Small intestine (tissue), 7 donors: ENCODE measurements around the gene CTXN2. TPM values are rescaled to one million over a fixed set of nuclear protein-coding genes. Genes with fewer than 3 reads are reported as not detected.
A peak's percentile ranks its signal among the peaks of the same experiment; 100 is the strongest.

Source experiments
- DNase-seq, 2 donors: peaks; one replicate each; pipeline versions ENCODE4 v3.0.0 to v3.0.0-alpha.2; 2013
- FAIRE-seq: peaks from 2 replicates; lab custom pipeline; 2012; peaks lifted over from hg19 to GRCh38; lab: Jason Lieb, UNC
- H3K27ac ChIP-seq, 3 donors: one replicate each; pipeline ENCODE4 v1.5.1; 2013; ENCODE audit warnings: low read length in 2 of 3, mild to moderate bottlenecking in 2 of 3, control low read depth in 1 of 3, inconsistent platforms in 1 of 3, low read depth in 1 of 3, moderate library complexity in 1 of 3
- H3K27me3 ChIP-seq, 3 donors: one replicate each; pipeline ENCODE4 v1.6.1; 2013; ENCODE audit warnings: low read length in 3 of 3, inconsistent platforms in 1 of 3; ENCODE audit not compliant: control insufficient read depth in 3 of 3, insufficient read depth in 3 of 3
- H3K36me3 ChIP-seq, 3 donors: one replicate each; pipeline ENCODE4 v1.6.1; 2013; ENCODE audit warnings: low read length in 3 of 3, inconsistent platforms in 1 of 3, low read depth in 1 of 3, mild to moderate bottlenecking in 1 of 3, moderate library complexity in 1 of 3; ENCODE audit not compliant: control insufficient read depth in 3 of 3, insufficient read depth in 2 of 3
- H3K4me1 ChIP-seq, 3 donors: one replicate each; pipeline ENCODE4 v1.6.1; 2013; ENCODE audit warnings: low read length in 2 of 3, inconsistent platforms in 1 of 3, low read depth in 1 of 3, mild to moderate bottlenecking in 1 of 3, moderate library complexity in 1 of 3; ENCODE audit not compliant: control insufficient read depth in 3 of 3, insufficient read depth in 2 of 3
- H3K4me3 ChIP-seq, 3 donors: one replicate each; pipeline ENCODE4 v1.5.1; 2013; ENCODE audit warnings: low read length in 3 of 3, control low read depth in 1 of 3, inconsistent platforms in 1 of 3, low read depth in 1 of 3, mild to moderate bottlenecking in 1 of 3, moderate library complexity in 1 of 3
- H3K9me3 ChIP-seq, 2 donors: one replicate each; pipeline ENCODE4 v1.6.1; 2013; ENCODE audit warnings: low read depth in 1 of 2, low read length in 1 of 2; ENCODE audit not compliant: control insufficient read depth in 2 of 2, insufficient read depth in 1 of 2
- WGBS, 3 donors: extraction: QIAGEN DNeasy Blood & Tissue Kit; methylation state at CpG; one replicate each; pipeline ENCODE4 v1.1.7; 2013; 5-methylcytosine and 5-hydroxymethylcytosine counted together
- polyA plus RNA-seq, 4 donors: library from polyadenylated mRNA; stranded (reverse) in 3 of 4; unstranded in 1 of 4; fragments of 200-250 nt in 3 of 4; fragments of 120-200 nt in 1 of 4; gene quantifications; one replicate each; pipeline versions ENCODE4 v1.2.1 to v1.2.3, GENCODE V29; 2013
- donor health status: healthy with polysubstance abuse.
- donor health status: control.
- donor health status: control.
- donor health status: Bipolar disorder and iron deficiency.
- donor health status: healthy.

The CTXN2 gene
- polyA plus RNA-seq, 4 donors, result 0.03 to 0.46 TPM; not detected in 2

DNA sequence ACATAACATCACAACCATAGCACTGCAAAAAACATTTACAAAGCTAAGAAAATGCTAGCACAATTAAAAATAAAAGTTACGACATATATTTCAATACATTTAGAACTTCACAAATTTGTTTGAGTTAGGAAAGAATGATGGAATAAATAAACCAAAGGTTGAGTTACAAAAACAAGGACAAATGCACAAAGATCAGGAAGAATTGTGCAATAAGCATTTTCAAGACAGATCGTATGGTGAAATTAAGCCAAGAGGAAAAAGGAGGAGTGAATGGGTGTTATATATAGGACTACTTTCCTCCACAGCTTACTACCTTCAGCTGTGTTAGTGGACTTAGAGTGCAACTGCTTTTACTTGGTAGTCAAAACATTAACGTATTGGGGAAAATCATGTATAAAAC, 5.9 kb upstream of the CTXN2 start:
- FAIRE-seq, result no peak
- no peaks in the 10 kb centered on the region for H3K36me3 ChIP-seq
- peaks cover 0 to 3% (median 2%) of the 10 kb centered on the region in 3 donors for H3K27me3 ChIP-seq
- no peak for DNase-seq
- 75 to 82% (median 77%) methylated on average over 3 of the region's 3 CpGs for WGBS, 3 donors
- no peak overlapping the region for H3K4me3 ChIP-seq
- H3K4me1 ChIP-seq, result no peaks in the 10 kb centered on the region
- H3K9me3 ChIP-seq, result no peaks in the 10 kb centered on the region
- H3K27ac ChIP-seq, result no peak overlapping the region

- Histone ChIP-seq H3K4me3 (no peak overlapping the region), H3K4me1 (no peaks in the 10 kb centered on the region), H3K9me3 (no peaks in the 10 kb centered on the region), H3K36me3 (no peaks in the 10 kb centered on the region), H3K27me3 (peaks cover 0 to 2% (median under 1%) of the 10 kb centered on the region in 3 donors), H3K27ac (no peak overlapping the region)
- no peak for FAIRE-seq
- WGBS, 3 donors, result 87 to 95% (median 92%) methylated on average over 3 of the region's 3 CpGs
- no peak for DNase-seq
These were observed 5.2 kb upstream of the CTXN2 start for GRCh38 chr15:48186271-48186670.

- no peak for FAIRE-seq
- H3K4me3 ChIP-seq, result peak overlapping the region in 1 of 3 donors; percentile 21
These were observed 412 bp upstream of the CTXN2 start for GRCh38 chr15:48190932-48191573.

GRCh38 chr15:48202068-48202467, 10.6 kb downstream of the CTXN2 start:
- no peak for FAIRE-seq
- no peak for DNase-seq
- WGBS, 3 donors, result 52 to 79% (median 67%) methylated on average over 1 of the region's 1 CpG

More at GRCh38 chr15:48190932-48191573, 412 bp upstream of the CTXN2 start:
- Histone ChIP-seq H3K27ac (peak overlapping the region in 1 of 3 donors; percentile 28), H3K27me3 (peaks cover 0 to 10% (median 0%) of the 10 kb centered on the region in 3 donors), H3K4me1 (no peaks in the 10 kb centered on the region), H3K9me3 (no peaks in the 10 kb centered on the region), H3K36me3 (no peaks in the 10 kb centered on the region)
- peak; percentile 55 to 88 for DNase-seq
- 5% methylated on average over 15 of the region's 15 CpGs for whole genome bisulfite sequencing, 3 donors

DNA sequence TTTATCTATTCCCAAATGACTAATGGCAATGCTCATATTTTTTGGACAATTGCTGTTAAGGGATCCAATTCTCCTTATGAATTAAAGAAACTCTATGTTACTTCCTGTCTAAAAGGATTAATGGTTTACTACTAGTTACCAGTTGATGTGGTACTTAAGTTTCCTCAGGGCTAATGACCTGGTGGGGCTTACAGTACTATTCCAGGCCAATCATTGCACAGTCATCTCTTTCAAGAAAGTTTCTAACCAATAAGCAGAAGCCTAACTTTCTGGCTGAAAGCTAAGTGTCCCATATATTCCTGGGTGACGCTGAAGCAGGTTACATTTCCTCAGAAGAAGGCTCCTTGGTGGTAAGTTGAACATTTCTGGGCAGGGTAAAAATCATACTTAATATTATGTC, 14.5 kb downstream of the CTXN2 start, which contains the start of gene SLC12A1:
TSS of gene SLC12A1 (plus strand) at position 322 of the 400 bp plus-strand sequence. CDS start 1,418 bp downstream, outside the sequence.
- H3K36me3 ChIP-seq, result no peaks in the 10 kb centered on the region
- no peaks in the 10 kb centered on the region for H3K4me1 ChIP-seq
- DNase-seq (no peak), FAIRE-seq (no peak)
- H3K4me3 ChIP-seq, result no peak within 1 kb of the TSS
- no peak within 1 kb of the TSS for H3K27ac ChIP-seq
- H3K9me3 ChIP-seq, result no peaks in the 10 kb centered on the region
- H3K27me3 ChIP-seq, result no peaks in the 10 kb centered on the region
- 86 to 95% (median 91%) methylated on average over 1 of the region's 1 CpG for WGBS, 3 donors

More at GRCh38 chr15:48202068-48202467, 10.6 kb downstream of the CTXN2 start:
- Histone ChIP-seq H3K27ac (no peak overlapping the region), H3K36me3 (no peaks in the 10 kb centered on the region), H3K4me3 (no peak overlapping the region), H3K27me3 (no peaks in the 10 kb centered on the region), H3K4me1 (no peaks in the 10 kb centered on the region), H3K9me3 (no peaks in the 10 kb centered on the region)

- Histone ChIP-seq H3K4me1 (no peaks in the 10 kb centered on the region), H3K36me3 (no peaks in the 10 kb centered on the region), H3K4me3 (no peak overlapping the region), H3K27me3 (no peaks in the 10 kb centered on the region), H3K9me3 (no peaks in the 10 kb centered on the region), H3K27ac (no peak overlapping the region)
- no peak for DNase-seq
- peak; percentile 36 for FAIRE-seq
- 51 to 68% (median 61%) methylated on average over 1 of the region's 1 CpG for WGBS, 3 donors
These were observed 29.8 kb downstream of the CTXN2 start for GRCh38 chr15:48221261-48221660.

DNA sequence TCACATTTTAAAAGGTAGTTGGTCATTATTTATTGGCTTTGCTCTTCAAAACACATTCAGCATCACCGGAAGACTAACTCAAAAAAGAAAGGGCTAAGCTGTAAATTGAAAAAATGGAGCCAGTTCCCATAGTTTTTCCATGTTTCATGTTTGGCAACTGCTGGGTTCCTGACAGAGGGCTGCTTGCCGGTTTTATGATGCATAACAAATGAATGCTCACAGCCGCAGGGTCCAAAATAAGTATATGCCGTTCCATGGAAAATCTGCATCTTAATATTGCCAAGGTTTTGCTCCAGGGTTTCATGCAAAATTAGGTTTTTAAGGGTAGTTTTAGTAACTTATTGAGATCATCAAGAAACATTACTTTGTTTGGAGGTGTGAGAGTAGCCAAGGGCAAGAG, 30.4 kb downstream of the CTXN2 start:
- H3K9me3 ChIP-seq, result no peaks in the 10 kb centered on the region
- H3K4me3 ChIP-seq, result no peak overlapping the region
- no peaks in the 10 kb centered on the region for H3K27me3 ChIP-seq
- no peaks in the 10 kb centered on the region for H3K4me1 ChIP-seq
- no peak overlapping the region for H3K27ac ChIP-seq
- no peaks in the 10 kb centered on the region for H3K36me3 ChIP-seq
- 85 to 91% (median 88%) methylated on average over 4 of the region's 4 CpGs for WGBS, 3 donors
- FAIRE-seq (no peak), DNase-seq (no peak)

DNA sequence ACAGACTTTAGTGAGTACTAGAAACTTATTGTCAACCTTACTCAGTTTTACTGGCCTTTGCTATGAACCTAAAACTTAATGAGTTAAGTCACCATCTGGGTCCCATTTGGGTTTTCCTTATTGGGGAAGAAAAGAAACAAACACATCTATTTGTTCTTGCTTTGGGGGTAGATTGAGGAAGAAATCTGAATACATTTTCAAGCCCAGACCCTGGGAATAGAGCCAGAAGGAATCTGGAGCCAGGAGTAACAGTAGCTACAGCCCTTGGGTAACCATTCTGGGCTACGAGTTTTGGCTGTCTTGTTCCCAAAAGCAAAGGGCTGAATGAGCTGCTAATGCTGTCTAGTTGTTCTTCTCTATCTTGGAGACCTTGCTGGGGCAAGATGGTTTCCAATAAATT, 31.2 kb downstream of the CTXN2 start:
- H3K4me1 ChIP-seq, result no peaks in the 10 kb centered on the region
- no peaks in the 10 kb centered on the region for H3K36me3 ChIP-seq
- no peak overlapping the region for H3K4me3 ChIP-seq
- H3K27ac ChIP-seq, result no peak overlapping the region
- no peaks in the 10 kb centered on the region for H3K9me3 ChIP-seq
- no peak for FAIRE-seq
- H3K27me3 ChIP-seq, result no peaks in the 10 kb centered on the region
- 41 to 61% (median 44%) methylated on average over 1 of the region's 1 CpG for WGBS, 3 donors
- DNase-seq, result no peak
